Ureter (tissue), 1 donor: ENCODE results near the gene PPP1R15B. TPM values are rescaled to one million over a fixed set of nuclear protein-coding genes. Genes with fewer than 3 reads are reported as not detected.

Source experiments
- DNase-seq: peaks from one replicate; pipeline ENCODE4 v3.0.0-alpha.2; 2020; ENCODE audit warnings: low spot score
- total RNA-seq: library from RNA; stranded (reverse); gene quantifications from one replicate; pipeline ENCODE4 v1.2.4, GENCODE V29; 2023
- donor health status: DM: yes; HTN: yes; CAD: no.

Gene PPP1R15B
- 59.0 TPM for total RNA-seq

- peak; percentile 98 for DNase-seq
Measured at GRCh38 chr1:204411451-204412204, at the start of gene PPP1R15B. TSS of gene PPP1R15B (minus strand) at chr1:204411817. CDS start at chr1:204411411, 406 bp downstream.

DNA sequence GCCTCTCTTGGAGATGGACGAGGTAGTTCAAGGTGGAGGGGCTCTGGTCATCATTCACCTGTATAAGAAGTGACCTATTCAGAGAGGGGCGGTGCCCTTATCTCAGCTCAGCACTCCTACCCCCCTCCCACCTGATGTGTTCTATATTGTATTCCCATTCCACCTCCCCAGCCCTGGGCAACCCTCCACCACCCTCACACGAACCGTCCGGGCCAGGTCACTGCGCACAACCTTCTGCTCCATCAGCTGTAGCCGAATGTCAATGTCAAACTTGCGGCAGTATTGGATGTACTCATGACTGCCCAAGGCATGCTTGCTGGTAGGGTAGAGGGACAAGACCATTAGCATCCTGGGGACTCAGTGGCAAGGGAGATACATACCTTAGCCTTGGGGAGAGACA, 48.7 kb upstream of the PPP1R15B start:
- DNase-seq, result no peak

- no peak for DNase-seq
Measured at GRCh38 chr1:204459706-204460105, 48.1 kb upstream of the PPP1R15B start.

DNA sequence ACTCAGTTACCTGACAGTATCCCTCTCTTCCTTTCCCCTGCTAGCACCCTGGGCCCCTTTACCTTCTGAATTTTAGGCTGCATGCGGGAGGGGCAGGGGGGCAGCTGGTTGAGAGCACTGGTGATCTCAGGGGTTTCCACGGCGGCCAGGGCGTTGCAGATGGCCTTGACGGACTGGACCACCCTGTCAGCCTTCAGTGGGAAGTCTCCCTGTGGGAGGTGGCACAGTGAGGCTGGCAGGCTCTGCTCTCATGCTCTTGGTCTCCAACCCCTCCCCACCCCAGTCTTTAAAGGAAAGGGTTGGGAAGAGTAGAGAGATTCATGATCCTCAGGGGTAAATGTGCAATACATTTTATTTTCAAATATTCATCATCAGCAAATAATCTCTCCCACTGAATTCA, 46.0 kb upstream of the PPP1R15B start:
- DNase-seq, result no peak

GRCh38 chr1:204456826-204457442, 45.3 kb upstream of the PPP1R15B start:
- DNase-seq, result no peak

DNA sequence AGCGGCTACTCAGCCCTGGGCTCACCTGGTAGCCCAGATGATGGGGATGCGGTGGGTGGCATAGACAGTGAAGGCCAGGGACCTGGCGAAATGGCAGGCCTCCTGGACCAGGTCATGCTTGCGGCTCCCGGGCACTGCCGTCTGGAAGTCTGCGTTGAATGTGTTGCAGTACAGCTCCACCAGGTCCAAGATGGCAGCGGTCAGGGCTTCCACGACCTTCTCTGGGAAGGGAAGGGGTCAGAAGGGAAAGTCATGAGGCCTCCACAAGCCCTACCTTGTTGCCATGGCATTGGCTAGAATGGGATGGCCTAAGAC, 44.2 kb upstream of the PPP1R15B start:
- DNase-seq, result no peak

DNA sequence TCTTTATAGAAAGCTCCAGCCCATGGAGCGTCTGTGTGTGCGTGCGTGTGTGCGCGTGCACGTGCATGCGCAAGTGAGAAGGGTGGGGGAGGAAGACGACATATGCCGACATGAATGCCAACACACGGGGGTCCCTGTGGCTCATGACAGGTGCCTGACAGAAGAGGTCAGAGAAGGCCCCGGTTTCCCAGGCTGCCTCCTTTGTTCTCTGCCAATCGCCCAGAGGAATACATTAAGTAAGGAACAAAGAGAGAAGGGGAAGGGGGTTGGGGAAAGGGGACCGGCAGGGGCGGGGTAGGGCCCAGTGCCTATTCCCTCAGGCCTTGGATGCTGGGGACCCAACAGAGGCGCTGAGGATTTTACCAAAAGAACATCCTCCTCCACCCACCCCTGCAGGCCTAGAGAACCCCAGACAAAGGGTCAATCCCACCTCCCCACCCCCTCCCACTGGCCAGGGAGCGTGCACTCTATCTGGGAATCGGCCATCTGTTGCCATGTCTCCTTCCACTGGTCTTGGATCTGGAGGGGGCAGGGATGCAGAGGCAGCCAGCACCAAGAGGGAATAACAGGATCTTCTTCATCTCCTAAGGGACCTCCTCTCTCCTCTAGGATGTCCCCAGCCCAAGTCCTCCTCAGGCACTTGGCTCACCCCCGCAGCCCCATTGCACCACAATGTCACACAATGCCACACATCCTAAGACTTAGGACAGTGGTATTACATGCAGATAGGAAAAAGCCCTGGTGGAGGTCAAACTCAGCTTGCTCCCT, 43.6 kb upstream of the PPP1R15B start:
- no peak for DNase-seq

GRCh38 chr1:204454476-204454875, 42.9 kb upstream of the PPP1R15B start:
- DNase-seq, result no peak

DNA sequence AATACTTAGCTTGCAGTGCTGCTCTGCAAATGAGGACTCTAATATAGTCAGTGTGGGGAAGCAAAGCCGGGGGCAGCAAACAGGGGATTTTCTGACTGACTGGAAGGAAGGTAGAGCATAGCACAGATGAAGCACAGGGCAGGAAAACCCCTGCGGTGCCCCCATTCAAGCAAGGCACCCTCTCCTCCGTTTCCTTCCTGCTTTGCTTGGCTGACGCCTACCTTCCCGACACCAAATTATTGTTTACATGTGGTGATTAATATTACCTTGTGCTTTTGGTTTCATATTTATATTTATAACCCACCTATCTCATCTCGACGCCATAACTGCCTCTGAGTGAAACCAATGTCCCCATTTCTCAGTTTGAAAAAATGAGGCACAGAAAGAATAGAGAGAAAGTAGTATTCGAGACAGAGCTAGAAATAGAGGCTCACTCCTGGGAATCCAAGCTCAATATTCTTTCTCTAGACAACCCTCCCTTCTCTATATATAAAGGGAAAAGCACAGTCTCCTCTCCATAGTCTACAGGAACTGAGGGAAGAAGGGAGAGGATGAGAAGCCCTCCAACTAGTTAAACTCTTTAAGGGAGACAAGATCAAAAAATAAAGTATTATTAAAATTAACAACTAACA, 41.6 kb upstream of the PPP1R15B start:
- DNase-seq, result no peak

GRCh38 chr1:204451352-204452124, 39.9 kb upstream of the PPP1R15B start:
- no peak for DNase-seq

GRCh38 chr1:204450461-204451257, 39.0 kb upstream of the PPP1R15B start:
- peak; percentile 88 for DNase-seq

DNA sequence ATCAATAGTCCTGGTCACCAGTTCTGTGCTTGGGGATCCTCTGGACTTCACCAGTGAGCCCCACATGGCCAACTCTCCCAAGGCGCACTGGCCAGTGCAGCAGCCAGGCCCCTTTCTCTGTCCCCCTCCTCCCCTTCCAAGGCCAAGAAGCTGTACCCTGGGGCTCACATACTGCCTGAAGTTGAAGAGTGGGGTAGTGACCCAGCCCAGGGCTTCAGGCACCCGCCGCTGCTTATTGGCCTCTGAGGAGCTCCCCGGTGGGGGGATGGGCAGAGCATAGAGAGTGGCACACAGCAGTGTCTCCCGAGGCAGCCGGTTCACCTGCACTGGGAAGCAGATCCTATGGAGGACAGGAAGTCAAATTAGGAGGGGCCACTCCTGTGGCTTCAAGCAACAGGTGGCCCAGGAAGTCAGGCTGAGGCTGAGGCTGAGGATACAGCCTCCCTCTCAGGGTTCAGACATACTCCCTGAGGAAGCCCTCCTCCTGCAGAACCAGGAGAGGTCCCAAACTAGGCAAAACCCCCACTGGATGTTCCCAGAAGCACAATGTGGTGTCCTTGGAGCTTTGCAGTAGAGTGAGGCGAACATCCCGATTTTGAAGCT, 38.2 kb upstream of the PPP1R15B start:
- no peak for DNase-seq

- DNase-seq, result no peak
Measured at GRCh38 chr1:204448991-204449677, 37.5 kb upstream of the PPP1R15B start.

DNA sequence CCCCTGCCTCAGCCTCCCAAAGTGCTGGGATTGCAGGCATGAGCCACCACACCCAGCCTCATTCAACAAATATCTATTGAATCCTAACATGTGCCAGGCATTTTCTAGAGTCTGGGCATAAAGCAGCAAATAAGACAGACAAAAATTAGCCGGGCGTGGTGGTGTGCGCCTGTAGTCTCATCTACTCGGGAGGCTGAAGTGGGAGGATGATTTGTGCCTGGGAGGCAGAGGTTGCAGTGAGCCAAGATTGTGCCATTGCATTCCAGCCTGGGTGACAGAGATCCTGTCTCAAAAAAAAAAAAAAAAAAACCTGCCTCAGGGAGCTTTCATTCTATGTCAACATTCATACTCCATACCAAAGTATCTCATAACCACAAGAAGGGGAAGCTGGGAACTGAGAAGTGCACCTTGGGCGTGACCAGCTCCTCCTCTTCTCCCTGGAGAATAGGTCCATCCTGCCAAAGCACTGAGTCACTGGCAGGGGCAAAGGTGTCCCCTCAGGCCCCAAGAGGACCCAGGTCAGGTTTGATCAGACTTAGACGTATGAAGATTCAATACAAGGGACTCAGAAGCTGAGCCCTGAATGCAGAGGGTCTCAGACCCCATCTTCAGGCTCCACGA, 36.8 kb upstream of the PPP1R15B start:
- DNase-seq, result peak; percentile 69

GRCh38 chr1:204447736-204448135, 36.1 kb upstream of the PPP1R15B start:
- no peak for DNase-seq

GRCh38 chr1:204447190-204447589, 35.6 kb upstream of the PPP1R15B start:
- no peak for DNase-seq

DNA sequence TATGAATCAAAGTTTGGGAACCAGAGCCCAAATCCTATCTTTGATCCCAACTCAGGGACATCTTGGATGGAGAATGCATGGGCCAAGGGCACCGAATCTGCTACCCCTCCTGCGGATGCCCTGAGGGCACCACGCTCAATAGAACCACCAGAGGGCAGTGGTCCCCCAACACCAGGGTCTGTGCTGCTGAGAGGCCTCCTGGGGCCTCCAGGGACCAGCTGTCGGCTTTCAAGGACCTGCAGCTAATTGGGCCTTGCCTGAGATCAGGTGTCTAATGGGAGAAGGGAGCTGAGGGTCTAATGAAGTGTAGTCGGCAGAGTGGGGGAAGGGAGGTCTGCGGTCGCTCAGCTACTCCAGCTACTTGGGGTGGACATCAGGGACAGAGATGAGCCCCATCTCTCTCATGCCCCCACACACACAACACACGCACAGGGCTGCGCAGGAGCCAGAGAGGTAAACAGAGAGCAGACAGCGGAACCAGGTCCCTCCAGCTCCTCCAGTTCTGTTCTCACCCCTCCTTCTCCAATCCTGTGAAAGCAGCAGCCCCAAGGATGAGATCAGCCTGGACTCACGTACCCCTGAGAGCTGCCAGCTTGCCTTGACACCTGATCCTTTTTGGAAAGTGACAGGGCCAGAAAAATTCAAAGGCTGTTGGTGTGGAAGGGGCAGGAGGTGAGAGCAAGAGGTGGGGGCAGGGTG, 34.9 kb upstream of the PPP1R15B start:
- DNase-seq, result peak; percentile 77

DNA sequence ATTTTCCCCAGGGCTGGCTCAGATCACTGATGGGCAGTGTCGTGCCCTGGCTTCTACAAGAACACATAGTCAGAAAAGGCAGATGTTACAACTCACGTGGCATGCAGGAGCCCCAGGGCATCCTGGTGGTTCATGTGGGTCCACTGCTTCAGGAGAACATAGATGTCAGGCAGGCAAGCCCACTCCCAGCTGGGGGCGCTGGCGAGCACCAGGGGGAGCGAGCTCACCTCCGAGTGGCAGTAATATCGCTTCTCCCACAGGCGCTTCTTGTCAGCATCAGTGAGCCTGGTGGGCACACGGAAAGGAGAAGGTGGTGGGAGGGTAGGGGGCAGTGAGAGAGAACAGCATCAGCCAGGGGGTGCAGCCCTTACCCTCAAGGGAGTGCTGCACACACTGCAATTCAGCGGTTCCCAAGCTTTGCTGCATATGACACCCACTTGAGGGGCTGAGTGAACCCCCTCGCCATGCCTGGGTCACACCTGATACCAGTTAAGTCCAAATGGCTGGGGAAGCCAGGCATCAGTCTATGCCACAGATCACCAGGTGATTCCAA, 34.3 kb upstream of the PPP1R15B start:
- no peak for DNase-seq
